GM19025 (cell line): ENCODE results near the gene PLN.

Source experiments
- ATAC-seq: cut with Tn5 transposase; IDR thresholded peaks from one replicate; pipeline ENCODE4 v1.9.1; 2021; ENCODE audit warnings: mild to moderate bottlenecking, low read depth, moderate library complexity; ENCODE audit not compliant: unreplicated experiment

Gene PLN

DNA sequence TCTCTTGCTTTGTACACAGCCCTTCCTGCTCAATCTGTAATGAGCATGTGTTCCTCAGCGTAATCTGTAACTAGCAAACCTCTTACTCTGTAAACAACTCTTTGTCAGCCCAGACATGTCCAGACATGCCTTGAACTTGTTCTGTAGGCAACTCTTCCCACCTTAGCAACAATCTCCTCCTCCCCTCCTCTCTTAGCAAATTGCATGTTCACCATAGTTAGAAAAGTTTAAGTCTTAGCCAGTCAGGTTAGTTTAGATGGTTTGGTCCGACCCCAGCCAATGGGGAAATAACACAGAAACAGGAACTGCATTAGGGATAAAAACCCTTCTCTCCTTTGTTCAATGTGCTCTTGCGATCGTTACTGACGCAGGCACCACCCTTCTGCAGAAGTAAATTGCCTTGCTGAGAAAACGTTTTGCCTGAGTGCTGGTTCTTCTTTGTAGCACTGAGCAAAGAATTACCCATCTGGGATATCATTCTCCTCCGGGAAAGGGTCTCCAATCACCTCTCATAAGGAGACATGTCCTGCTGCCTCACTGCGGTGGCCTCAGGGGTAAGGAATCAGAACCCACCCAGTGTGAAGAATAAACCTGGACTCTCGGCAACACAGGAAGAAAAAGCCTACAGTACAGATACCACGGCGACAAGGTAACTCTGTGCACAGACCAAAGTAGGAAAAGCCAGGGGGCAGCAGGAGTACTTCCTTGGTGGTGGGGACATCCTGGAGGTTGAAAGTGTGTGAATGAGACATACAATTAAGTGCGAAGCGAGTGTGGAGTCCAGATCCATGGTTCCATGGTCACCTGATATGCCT, 26.2 kb downstream of the PLN start:
- no peak for ATAC-seq

DNA sequence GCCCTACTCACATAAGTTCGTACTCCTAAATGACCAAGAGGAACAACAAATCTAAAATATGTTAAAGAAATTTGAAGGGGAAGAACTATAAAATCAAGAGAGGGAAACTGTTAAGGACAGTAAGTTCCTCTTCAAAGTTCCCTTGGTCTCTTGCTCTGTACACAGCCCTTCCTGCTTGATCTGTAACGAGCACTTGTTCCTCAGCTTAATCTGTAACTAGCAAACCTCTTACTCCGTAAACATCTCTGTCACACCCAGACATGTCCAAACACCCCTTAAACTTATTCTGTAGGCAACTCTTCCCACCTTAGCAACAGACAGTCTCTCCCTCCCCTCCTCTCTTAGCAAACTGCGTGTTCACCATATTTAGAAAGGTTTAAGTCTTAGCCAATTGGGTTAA, 29.9 kb downstream of the PLN start:
- no peak for ATAC-seq

GRCh38 chr6:118578617-118579016, 30.5 kb downstream of the PLN start:
- ATAC-seq: no peak

- no peak for ATAC-seq
Observed at GRCh38 chr6:118579786-118580185, 31.7 kb downstream of the PLN start.

GRCh38 chr6:118580585-118581419, 32.7 kb downstream of the PLN start:
- no peak for ATAC-seq

DNA sequence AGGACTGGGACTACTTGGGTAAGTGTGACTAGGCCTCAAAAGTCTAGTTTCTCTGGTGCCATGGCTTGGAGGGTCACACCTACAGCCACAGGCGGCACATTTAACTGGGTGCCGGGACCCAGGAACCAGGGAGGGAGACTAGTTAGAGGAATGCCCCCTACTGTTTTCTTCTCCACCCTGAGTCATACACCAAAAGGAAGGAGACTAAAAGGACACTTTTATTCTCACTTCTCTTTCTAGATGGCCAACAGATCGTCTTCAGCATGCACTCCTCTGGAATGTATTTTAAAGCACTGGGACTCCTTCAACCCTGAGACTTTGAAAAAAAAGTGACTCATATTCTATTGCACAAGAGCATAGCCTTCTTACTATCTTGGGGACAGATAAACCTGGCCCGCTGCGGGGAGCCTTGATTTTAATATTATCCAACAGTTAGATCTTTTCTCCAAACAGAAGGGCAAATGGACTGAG, 33.4 kb downstream of the PLN start:
- no peak for ATAC-seq

- ATAC-seq: no peak
Observed at GRCh38 chr6:118584911-118585310, 36.8 kb downstream of the PLN start.

GRCh38 chr6:118586746-118587485, 38.8 kb downstream of the PLN start:
- no peak for ATAC-seq

GRCh38 chr6:118588626-118589025, 40.5 kb downstream of the PLN start:
- no peak for ATAC-seq

DNA sequence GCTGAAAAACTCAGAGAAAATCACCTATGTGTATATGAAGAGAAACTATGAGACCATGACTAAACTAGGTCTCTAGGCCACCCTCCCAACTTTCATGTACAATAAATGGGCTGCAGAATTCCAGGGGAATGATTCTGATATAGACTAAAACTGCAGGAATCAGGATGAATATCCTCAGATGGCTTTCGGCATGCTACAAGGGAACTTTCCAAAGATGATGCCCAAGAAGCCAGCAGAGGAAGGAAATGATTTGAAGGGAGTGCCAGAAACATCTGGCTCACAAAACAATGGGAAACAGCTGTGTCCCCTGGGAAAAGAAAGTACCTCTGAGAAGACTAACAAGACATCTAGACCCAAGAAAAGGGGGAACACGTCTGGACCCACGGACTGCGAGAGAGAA, 41.1 kb downstream of the PLN start:
- no peak for ATAC-seq

GRCh38 chr6:118589649-118590365, 41.7 kb downstream of the PLN start:
- no peak for ATAC-seq

DNA sequence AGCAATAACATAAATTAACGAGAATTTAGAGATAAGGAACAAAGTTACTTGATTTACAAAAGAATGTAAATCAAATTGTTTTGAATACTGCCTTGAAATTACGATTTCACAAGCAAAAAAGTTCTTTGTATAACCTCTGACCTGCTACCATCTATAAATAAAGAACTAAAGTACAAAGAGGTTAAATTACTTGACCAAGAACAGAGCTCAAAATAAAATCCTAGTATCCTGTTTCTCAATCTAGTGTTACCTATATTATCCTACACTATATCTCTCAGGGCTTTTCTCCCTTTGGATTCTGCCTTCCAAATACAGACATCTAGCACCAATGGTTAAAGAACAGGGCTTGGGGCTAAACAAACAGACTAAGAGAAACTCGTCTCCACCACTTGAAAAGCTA, 43.8 kb downstream of the PLN start:
- no peak for ATAC-seq

GRCh38 chr6:118594877-118595276, 46.8 kb downstream of the PLN start:
- ATAC-seq: no peak

DNA sequence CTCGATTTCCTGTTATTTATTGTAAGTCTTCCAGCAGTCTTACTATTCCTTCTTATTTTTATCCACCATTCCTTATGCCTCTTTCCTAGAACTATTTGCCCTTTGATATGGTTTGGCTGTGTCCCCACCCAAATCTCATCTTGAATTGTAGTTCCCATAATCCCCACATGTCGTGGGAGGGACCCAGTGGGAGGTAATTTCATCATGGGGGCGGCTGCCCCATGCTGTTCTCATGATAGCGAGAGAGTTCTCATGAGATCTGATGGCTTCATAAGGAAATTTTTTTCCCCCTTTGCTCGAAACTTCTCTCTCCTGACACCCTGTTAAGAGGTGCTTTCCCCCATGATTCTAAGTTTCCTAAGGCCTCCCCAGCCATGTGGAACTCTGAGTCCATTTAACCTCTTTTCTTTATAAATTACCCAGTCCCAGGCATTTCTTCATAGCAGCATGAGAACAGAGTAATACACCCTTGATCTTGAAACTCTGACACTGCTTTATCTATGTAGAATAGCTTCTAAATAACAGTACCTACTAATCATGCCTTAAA, 48.8 kb downstream of the PLN start:
- no peak for ATAC-seq

GRCh38 chr6:118597636-118598035, 49.5 kb downstream of the PLN start:
- no peak for ATAC-seq

GRCh38 chr6:118598324-118598723, 50.2 kb downstream of the PLN start:
- no peak for ATAC-seq

GRCh38 chr6:118602300-118602699, 54.2 kb downstream of the PLN start:
- no peak for ATAC-seq

- ATAC-seq: no peak
Observed at GRCh38 chr6:118603372-118603771, 55.3 kb downstream of the PLN start.

- no peak for ATAC-seq
Observed at GRCh38 chr6:118606268-118606667, 58.2 kb downstream of the PLN start.

DNA sequence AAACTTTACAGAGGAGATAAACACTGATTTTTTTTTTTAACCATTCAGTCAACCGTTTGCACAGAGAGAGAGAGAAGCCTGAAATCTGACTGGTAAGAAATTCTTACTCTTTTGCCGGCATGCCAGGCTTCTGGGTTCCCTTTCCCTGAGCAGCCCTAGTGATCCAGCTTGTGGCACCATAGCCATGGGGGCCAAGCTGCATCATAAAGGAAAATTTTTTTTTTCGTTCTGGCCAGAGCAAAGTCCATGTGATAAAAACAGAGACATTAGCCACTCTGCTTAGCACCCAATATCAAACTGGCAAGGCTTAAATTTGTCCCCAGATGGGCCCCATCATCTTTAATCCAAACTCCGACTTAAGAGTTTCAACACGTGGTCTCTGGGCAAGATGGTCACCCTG, 58.8 kb downstream of the PLN start:
- no peak for ATAC-seq
